Breast epithelium (tissue), 3 donors: ENCODE data around the gene NR2E3.

Source experiments
- CTCF ChIP-seq, 3 donors: fragments of 450-650 bp; IDR thresholded peaks; one replicate each; pipeline ENCODE4 v1.5.1; 2016 to 2017; ENCODE audit warnings: antibody characterized with exemption in 3 of 3, mild to moderate bottlenecking in 3 of 3, moderate library complexity in 3 of 3
- POLR2A ChIP-seq: fragments of 450-650 bp; IDR thresholded peaks from one replicate; pipeline ENCODE4 v1.6.1; 2016; ENCODE audit warnings: antibody characterized with exemption, mild to moderate bottlenecking, moderate library complexity
- POLR2AphosphoS5 ChIP-seq, 3 donors: sonication (generic); formaldehyde crosslinking; IDR thresholded peaks; one replicate each; pipeline ENCODE4 v1.6.1; 2017; ENCODE audit warnings: antibody characterized with exemption in 3 of 3

- no peak for TF ChIP-seq CTCF (IDR thresholded peaks at IDR 0.05)
- no peak for TF ChIP-seq POLR2A
- TF ChIP-seq POLR2AphosphoS5 (IDR thresholded peaks at IDR 0.05) = no peak
Measured at GRCh38 chr15:71809346-71809745, 1.0 kb upstream of the NR2E3 start.
